ENCODE data around the gene CCDC13.
A peak's percentile ranks its signal among the peaks of the same experiment; 100 is the strongest.

The CCDC13 gene

GRCh38 chr3:42756681-42757213 lies 16.3 kb downstream of the CCDC13 start:
- no peak for DNase-seq (ENCODE audit: low spot score)
- TF ChIP-seq, protein P1, sequence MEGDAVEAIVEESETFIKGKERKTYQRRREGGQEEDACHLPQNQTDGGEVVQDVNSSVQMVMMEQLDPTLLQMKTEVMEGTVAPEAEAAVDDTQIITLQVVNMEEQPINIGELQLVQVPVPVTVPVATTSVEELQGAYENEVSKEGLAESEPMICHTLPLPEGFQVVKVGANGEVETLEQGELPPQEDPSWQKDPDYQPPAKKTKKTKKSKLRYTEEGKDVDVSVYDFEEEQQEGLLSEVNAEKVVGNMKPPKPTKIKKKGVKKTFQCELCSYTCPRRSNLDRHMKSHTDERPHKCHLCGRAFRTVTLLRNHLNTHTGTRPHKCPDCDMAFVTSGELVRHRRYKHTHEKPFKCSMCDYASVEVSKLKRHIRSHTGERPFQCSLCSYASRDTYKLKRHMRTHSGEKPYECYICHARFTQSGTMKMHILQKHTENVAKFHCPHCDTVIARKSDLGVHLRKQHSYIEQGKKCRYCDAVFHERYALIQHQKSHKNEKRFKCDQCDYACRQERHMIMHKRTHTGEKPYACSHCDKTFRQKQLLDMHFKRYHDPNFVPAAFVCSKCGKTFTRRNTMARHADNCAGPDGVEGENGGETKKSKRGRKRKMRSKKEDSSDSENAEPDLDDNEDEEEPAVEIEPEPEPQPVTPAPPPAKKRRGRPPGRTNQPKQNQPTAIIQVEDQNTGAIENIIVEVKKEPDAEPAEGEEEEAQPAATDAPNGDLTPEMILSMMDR (IDR thresholded peaks at IDR 0.05; ENCODE audit: extremely low read depth, missing control alignments), result no peak

DNA sequence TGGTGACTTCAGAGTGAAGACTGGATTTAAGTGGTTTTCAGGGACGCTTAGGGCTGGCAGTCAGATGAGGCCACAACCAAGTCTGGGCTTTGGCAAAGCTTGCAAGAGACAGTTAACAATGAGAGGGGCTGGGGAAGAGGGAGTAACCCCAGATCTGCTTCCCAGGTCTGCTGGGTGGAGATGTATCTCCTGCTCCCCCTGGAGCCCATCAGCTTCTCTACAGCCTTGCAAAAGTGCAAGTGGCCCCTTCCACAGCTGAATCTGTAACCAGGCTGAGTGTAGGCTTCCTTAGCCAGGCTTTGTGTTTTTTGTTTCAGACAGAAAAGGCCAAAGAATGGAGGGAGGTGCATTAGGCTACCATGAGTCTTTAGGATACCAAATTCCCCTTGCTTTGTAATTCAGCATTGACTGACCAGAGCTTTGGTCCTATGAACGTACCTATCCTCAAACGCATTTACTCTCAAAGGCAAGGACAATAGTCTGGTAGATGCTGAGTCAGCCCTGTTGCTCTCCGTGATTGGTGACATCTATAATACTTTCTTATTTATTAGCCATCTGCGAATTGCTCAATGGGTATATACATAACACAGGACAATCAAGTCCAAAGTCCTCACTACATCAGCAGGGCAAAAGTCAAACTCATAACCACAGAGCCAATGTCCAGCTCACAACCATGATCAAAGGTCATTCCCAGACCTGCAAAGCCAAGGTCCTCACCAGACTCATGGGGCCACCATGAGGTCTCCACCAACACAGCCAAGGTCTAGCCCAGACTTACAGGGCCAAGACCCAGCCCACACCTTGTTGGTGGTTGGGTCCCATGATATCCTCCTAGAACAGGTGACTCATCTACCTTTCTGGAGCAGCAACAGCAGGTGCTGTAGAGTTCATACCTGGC lies 17.1 kb downstream of the CCDC13 start:
- TF ChIP-seq, protein P1 (IDR thresholded peaks at IDR 0.05; ENCODE audit: extremely low read depth, missing control alignments), result peak; percentile 36

DNA sequence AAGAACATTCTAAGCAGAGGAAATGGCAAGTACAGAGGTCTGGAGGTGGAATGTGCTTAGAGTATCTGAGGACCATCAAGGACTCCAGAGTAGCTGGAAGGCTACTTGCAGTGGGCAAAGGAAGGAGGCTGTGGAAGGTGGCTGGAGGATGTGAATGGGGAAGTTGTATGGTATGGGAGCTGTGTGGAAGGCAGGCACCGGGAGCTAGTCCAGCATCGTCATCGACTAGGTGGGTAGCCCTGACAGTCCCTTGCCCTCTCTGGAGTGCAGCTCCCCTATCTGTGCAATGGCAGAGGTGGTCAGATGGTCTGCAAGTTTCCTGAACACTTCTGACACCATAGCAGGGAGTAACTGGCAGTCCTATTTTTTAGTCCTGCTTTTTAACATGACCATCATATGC lies 19.3 kb downstream of the CCDC13 start:
- DNase-seq (ENCODE audit: low spot score), result no peak
- TF ChIP-seq, protein P1 (IDR thresholded peaks at IDR 0.05; ENCODE audit: extremely low read depth, missing control alignments), result no peak

More for the DNA sequence above, 17.1 kb downstream of the CCDC13 start:
- peak; percentile 32 for DNase-seq (ENCODE audit: low spot score)

DNA sequence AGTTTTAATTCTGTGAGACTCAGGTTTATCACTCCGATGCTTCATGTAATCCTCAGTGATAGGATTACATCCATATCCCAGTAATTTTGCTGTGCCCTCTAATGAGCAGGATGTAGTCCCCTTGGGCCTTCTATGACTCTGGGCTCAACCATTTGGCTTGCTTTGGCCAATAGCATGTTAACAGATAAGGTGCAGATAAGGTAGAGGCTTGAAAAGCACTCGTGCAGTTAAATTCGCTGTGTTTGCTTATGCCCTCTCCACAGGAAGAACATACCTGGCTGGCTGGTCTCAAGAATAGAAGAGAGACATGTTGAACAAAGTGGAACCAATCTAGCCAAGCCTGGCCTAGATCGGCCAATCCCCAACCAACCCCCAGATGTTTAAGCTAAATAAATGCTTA lies 20.1 kb downstream of the CCDC13 start:
- TF ChIP-seq, protein P1 (IDR thresholded peaks at IDR 0.05; ENCODE audit: extremely low read depth, missing control alignments), result no peak
- no peak for DNase-seq (ENCODE audit: low spot score)

DNA sequence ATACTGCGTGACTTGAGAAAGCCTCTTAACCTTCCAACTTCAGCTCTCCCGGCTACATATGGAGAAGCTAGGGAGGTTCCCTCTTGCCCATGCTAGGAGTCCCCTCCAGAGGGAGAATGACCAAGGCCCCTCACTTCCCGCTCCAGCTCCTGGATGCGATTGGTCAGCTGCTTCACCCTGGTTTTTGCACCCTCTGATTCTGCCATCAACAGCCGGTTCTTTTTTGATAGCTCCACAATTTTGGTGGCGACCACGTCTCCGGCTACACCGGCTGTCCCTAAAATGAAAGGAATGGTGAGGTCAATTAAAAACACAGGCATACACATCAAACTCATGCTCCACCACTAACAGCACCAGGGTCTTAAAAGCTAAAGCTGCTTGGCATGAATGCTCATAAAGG lies 20.6 kb downstream of the CCDC13 start:
- TF ChIP-seq, protein P1 (IDR thresholded peaks at IDR 0.05; ENCODE audit: extremely low read depth, missing control alignments), result no peak

DNA sequence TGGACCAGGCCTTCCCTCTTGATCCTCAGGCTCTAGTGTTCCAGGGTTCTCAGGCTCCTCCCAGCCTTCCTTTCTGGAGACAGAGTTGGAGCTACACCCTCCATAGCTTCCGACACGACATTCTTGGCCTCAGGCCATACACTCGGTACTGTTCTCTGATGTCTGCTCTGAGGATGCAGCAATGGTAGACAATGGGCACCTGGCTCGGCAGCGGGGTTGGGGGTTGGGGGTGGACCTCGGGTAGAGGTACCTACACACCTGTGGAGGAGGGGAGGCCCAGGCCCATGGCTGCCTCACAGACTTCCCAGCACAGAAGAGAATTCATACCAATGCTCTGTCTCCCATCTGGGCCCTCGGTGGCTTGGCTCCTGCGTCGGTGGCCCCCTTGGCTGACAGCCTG lies 21.4 kb downstream of the CCDC13 start:
- TF ChIP-seq, protein P1 (IDR thresholded peaks at IDR 0.05; ENCODE audit: extremely low read depth, missing control alignments), result no peak
- DNase-seq (ENCODE audit: low spot score), result no peak

More for the DNA sequence above, 20.6 kb downstream of the CCDC13 start:
- DNase-seq (ENCODE audit: low spot score), result no peak

DNA sequence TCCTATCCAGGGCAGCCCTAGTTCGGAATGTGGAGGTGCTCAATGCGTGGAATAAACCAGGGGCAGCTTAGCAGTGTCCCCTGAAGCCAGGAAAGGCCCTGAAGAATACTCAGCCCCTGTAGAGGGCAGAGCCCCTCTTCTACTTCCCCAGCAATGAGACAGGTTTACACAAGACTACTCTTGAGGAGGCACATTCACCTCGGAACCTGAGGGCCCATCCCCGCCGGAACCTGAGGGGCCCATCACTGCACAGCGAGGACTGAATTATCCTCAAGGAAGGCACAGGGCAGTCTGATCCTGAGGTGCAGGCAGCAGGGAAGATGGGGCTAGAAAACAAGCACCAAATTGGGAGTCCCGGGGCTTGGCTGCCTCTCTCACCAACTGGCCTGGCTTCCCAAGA lies 22.2 kb downstream of the CCDC13 start:
- TF ChIP-seq, protein P1 (IDR thresholded peaks at IDR 0.05; ENCODE audit: extremely low read depth, missing control alignments), result no peak
- DNase-seq (ENCODE audit: low spot score), result no peak

Measured in GM20000 (cell line).